Psoas muscle (tissue), 8 donors: Measurements from ENCODE around the gene SOCS1. TPM values are rescaled to one million over a fixed set of nuclear protein-coding genes. Genes with fewer than 3 reads are reported as not detected.

Source experiments
- ATAC-seq, 4 donors: fragments of 200-7000 bp; cut with Tn5 transposase; one replicate each; pipeline ENCODE4 v1.9.1; 2020; ENCODE audit warnings: moderate library complexity in 3 of 4, mild to moderate bottlenecking in 2 of 4
- DNase-seq, 2 donors: peaks; one replicate each; pipeline ENCODE4 v3.0.0-alpha.2; 2020
- H3K27ac ChIP-seq: fragments of 200-600 bp; one replicate; pipeline ENCODE4 v1.8.0; 2022
- H3K27me3 ChIP-seq, 3 donors: fragments of 200-600 bp in 1 of 3; one replicate each; pipeline versions ENCODE4 v1.6.1 to v1.8.0; 2013 to 2022; ENCODE audit warnings: low read length in 2 of 3, mild to moderate bottlenecking in 2 of 3, moderate library complexity in 1 of 3; ENCODE audit not compliant: insufficient read depth in 3 of 3
- H3K36me3 ChIP-seq, 2 donors: fragments of 200-600 bp in 1 of 2; one replicate each; pipeline versions ENCODE4 v1.6.1 to v1.8.0; 2013 to 2022; ENCODE audit warnings: low read depth in 1 of 2, mild to moderate bottlenecking in 1 of 2, moderate library complexity in 1 of 2; ENCODE audit not compliant: insufficient read depth in 1 of 2
- H3K4me1 ChIP-seq: fragments of 200-600 bp; one replicate; pipeline ENCODE4 v1.8.0; 2022
- H3K4me3 ChIP-seq: fragments of 200-600 bp; one replicate; pipeline ENCODE4 v1.8.0; 2022; ENCODE audit warnings: mild to moderate bottlenecking
- H3K9me3 ChIP-seq: fragments of 200-600 bp; one replicate; pipeline ENCODE4 v1.8.0; 2022
- CTCF ChIP-seq: fragments of 200-600 bp; IDR thresholded peaks from one replicate; pipeline ENCODE4 v1.8.0; 2022; ENCODE audit warnings: antibody characterized with exemption
- WGBS, 3 donors: extraction: QIAGEN DNeasy Blood & Tissue Kit; methylation state at CpG; one replicate each; pipeline versions ENCODE4 v1.1.6 to v1.1.7; 2013; 5-methylcytosine and 5-hydroxymethylcytosine counted together
- intact Hi-C, 2 donors: fragments of 100-400 bp; cut with DNase I; formaldehyde crosslinking; loops; one replicate each; pipeline versions ENCODE4 v1.11.0 to v1.14.2; 2022
- polyA plus RNA-seq, 3 donors: library from polyadenylated mRNA; stranded (reverse); fragments of 200-250 nt; gene quantifications; one replicate each; pipeline ENCODE4 v1.2.3, GENCODE V29; 2013
- total RNA-seq, 4 donors: library from RNA; stranded (reverse); fragmentation: NEBNext Ultra II Directional in 2 of 4; extraction: Animal tissue kit (Norgen Biotek cat#: 25700) in 2 of 4; gene quantifications; one replicate each; pipeline versions ENCODE4 v1.2.1 to v1.2.4, GENCODE V29; 2021 to 2023
- donor health status: healthy with polysubstance abuse.
- donor health status: DM: no; HTN: no; CAD: no; lungs with moderate emphysema.
- donor health status: Bipolar disorder and iron deficiency.
- donor health status: healthy.
- donor health status: DM: yes; HTN: yes; CAD: no.
- donor health status: DM: no; HTN: no; CAD: no.
- donor health status: DM: no; HTN: no; CAD: no.
- donor health status: DM: yes; HTN: yes; CAD: no.

Gene SOCS1
- total and polyA plus RNA-seq, 7 donors = 0.44 to 12.6 (median 2.1) TPM

DNA sequence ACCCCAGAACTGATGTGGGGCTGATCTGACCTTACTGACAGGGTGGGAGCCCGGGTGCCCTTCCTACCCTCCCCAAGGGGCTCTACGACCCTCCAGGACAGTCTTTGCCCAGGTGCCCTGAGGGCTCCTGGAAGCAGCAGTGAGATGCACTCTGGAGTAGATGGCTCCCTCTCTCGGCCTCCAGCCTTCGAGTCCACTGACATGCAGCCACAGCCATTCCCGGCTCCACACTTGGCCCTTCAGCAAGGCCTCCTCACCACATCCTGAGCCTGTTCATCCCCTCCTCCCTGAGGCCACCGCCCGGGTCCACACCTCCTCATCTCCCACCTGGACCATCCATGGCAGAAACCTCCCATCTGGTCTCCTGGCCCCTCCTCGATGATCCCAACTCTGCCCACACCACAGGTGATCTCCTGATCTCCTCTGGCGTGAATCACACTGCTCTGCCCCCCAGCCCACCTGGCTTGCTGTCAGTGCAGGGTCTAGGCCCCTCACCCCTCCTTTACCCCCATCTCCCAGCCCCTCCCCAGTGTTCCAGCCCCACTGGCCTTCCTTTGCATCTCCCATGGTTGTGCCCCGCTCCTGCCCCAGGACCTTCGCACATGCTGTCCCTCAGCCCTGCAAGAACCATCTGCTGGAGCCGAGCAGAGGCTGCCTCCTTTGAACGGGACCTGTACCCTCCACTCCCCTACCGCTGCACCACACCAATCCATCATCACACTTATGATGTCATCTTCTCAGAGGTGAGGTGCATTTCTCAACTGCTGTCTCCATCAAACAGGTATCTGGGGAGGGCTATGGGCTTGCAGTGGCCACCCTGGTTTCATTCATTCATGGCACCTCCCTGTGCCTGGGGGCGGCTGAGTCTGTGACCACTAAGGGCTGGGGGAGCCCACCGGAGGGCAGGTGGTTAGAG is 44.7 kb downstream of the SOCS1 start:
- peaks cover 0 to 9% (median 0%) of the 10 kb centered on the region in 3 donors for H3K27me3 ChIP-seq
- TF ChIP-seq CTCF = no peak
- H3K4me1 ChIP-seq = no peaks in the 10 kb centered on the region
- H3K4me3 ChIP-seq = no peak overlapping the region
- H3K36me3 ChIP-seq = no peaks in the 10 kb centered on the region
- DNase-seq (peak in 1 of 2 donors; percentile 53), ATAC-seq (peak in 1 of 4 donors; percentile 27)
- H3K27ac ChIP-seq = no peak overlapping the region
- WGBS, 3 donors = 70 to 76% (median 70%) methylated on average over 16 of the region's 16 CpGs
- H3K9me3 ChIP-seq = peaks cover 10% of the 10 kb centered on the region
- intact Hi-C loops = no loop called here

- intact Hi-C loops = no loop called here
- DNase-seq = no peak
- ATAC-seq = no peak
- no peaks in the 10 kb centered on the region for H3K4me1 ChIP-seq
- no peak for TF ChIP-seq CTCF
- no peaks in the 10 kb centered on the region for H3K9me3 ChIP-seq
- no peak overlapping the region for H3K27ac ChIP-seq
- H3K4me3 ChIP-seq = no peak overlapping the region
- 80 to 86% (median 82%) methylated on average over 11 of the region's 11 CpGs for WGBS, 3 donors
- H3K36me3 ChIP-seq = no peaks in the 10 kb centered on the region
- peaks cover 0 to 7% (median 0%) of the 10 kb centered on the region in 3 donors for H3K27me3 ChIP-seq
These were observed 45.7 kb downstream of the SOCS1 start for GRCh38 chr16:11210260-11210659.

GRCh38 chr16:11208916-11209665 is 46.9 kb downstream of the SOCS1 start:
- DNase-seq (no peak), ATAC-seq (no peak)
- Histone ChIP-seq H3K27ac (no peak overlapping the region), H3K27me3 (peaks cover 0 to 7% (median 0%) of the 10 kb centered on the region in 3 donors), H3K4me3 (no peak overlapping the region), H3K36me3 (no peaks in the 10 kb centered on the region), H3K9me3 (no peaks in the 10 kb centered on the region), H3K4me1 (no peaks in the 10 kb centered on the region)
- TF ChIP-seq CTCF = no peak
- intact Hi-C loops = no loop called here
- WGBS, 3 donors = 68 to 83% (median 71%) methylated on average over 9 of the region's 9 CpGs

DNA sequence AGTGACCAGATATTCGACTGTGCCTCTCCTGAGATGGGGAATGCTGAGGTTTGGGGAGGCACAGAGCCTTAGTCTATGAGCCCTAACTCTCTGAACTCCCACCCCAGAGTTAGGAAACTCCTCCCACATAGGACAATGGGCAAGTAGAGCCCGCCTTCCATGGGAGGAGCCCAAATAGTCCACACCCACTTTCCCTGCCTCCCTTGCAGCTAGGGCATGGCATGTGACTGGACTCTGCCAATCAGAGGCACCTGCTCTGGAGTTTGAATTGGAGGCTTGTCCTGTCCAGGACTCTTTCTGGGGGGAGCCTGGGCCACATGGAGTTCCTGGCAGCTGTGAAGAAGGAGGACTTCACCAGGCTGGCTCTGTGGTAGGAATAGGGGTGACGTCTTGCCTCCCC is 48.4 kb downstream of the SOCS1 start:
- no peaks in the 10 kb centered on the region for H3K4me1 ChIP-seq
- intact Hi-C loops = no loop called here
- WGBS, 3 donors = 86 to 100% (median 95%) methylated on average over 3 of the region's 3 CpGs
- H3K9me3 ChIP-seq = no peaks in the 10 kb centered on the region
- H3K27me3 ChIP-seq = peaks cover 0 to 7% (median 0%) of the 10 kb centered on the region in 3 donors
- no peaks in the 10 kb centered on the region for H3K36me3 ChIP-seq
- no peak overlapping the region for H3K4me3 ChIP-seq
- no peak for TF ChIP-seq CTCF
- no peak overlapping the region for H3K27ac ChIP-seq
- no peak for ATAC-seq
- DNase-seq = no peak
